ENCODE data around the gene GAS2.

DNA sequence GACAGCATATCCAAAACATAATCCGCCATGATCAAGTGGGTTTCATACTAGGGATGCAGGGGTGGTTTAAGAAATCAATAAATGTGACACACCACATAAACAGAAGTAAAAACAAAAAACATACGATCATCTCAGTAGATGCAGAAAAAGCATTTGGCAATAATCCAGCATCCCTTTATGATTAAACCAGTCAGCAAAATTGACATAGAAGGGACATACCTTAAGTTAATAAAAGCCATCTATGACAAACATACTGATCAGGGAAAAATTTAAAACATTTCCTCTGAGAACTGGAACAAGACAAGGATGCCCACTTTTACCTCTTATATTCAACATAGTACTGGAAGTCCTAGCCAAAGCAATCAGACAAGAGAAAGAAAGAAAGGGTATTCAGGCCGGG is 49.6 kb downstream of the GAS2 start:
- TF ChIP-seq, protein P1, sequence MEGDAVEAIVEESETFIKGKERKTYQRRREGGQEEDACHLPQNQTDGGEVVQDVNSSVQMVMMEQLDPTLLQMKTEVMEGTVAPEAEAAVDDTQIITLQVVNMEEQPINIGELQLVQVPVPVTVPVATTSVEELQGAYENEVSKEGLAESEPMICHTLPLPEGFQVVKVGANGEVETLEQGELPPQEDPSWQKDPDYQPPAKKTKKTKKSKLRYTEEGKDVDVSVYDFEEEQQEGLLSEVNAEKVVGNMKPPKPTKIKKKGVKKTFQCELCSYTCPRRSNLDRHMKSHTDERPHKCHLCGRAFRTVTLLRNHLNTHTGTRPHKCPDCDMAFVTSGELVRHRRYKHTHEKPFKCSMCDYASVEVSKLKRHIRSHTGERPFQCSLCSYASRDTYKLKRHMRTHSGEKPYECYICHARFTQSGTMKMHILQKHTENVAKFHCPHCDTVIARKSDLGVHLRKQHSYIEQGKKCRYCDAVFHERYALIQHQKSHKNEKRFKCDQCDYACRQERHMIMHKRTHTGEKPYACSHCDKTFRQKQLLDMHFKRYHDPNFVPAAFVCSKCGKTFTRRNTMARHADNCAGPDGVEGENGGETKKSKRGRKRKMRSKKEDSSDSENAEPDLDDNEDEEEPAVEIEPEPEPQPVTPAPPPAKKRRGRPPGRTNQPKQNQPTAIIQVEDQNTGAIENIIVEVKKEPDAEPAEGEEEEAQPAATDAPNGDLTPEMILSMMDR (IDR thresholded peaks at IDR 0.05 in 4 of 5, conservative IDR thresholded peaks at IDR 0.05 in 1 of 5): no peak
- TF ChIP-seq POLR2A (IDR thresholded peaks at IDR 0.05): no peak
